Osteoblast (primary cell): ENCODE results near the gene PHF19. TPM values are rescaled to one million over a fixed set of nuclear protein-coding genes. Genes with fewer than 3 reads are reported as not detected.

ENCODE experiments used
- DNase-seq: peaks from one replicate; pipeline ENCODE4 v3.0.0; 2011; ENCODE audit warnings: low spot score, mixed read lengths; ENCODE audit not compliant: insufficient read length; ENCODE audit errors: missing footprints
- H2AFZ ChIP-seq: 2 replicates; pipeline ENCODE4 v1.6.0; 2011; ENCODE audit warnings: mild to moderate bottlenecking, low read length
- H3K27ac ChIP-seq: 2 replicates; pipeline ENCODE4 v1.5.1; 2011; ENCODE audit warnings: mild to moderate bottlenecking, low read depth, low read length, moderate library complexity
- H3K27me3 ChIP-seq: 2 replicates; pipeline ENCODE4 v1.6.0; 2012; ENCODE audit warnings: mild to moderate bottlenecking, control low read depth, inconsistent platforms, low read length, moderate library complexity; ENCODE audit not compliant: insufficient read depth
- H3K36me3 ChIP-seq: 2 replicates; pipeline ENCODE4 v1.5.1; 2011; ENCODE audit warnings: mild to moderate bottlenecking, low read length, control low read depth, moderate library complexity; ENCODE audit not compliant: insufficient read depth
- H3K4me1 ChIP-seq: 2 replicates; pipeline ENCODE4 v1.5.1; 2011; ENCODE audit warnings: mild to moderate bottlenecking, low read length, control low read depth, moderate library complexity; ENCODE audit not compliant: insufficient read depth
- H3K4me2 ChIP-seq: 2 replicates; pipeline ENCODE4 v1.6.0; 2011; ENCODE audit warnings: mild to moderate bottlenecking, low read length; ENCODE audit not compliant: insufficient read depth
- H3K4me3 ChIP-seq: fragments of 200-600 bp; sonication (generic); 3 replicates; pipeline ENCODE4 v1.5.1; 2012; ENCODE audit warnings: mild to moderate bottlenecking, low read length, inconsistent platforms; ENCODE audit not compliant: insufficient read depth
- H3K79me2 ChIP-seq: 2 replicates; pipeline ENCODE4 v1.6.0; 2012; ENCODE audit warnings: mild to moderate bottlenecking, low read length, control low read depth, inconsistent platforms; ENCODE audit not compliant: insufficient read depth
- H3K9me3 ChIP-seq: 2 replicates; pipeline ENCODE4 v1.5.1; 2011; ENCODE audit warnings: low read depth, low read length, control low read depth
- H4K20me1 ChIP-seq: 2 replicates; pipeline ENCODE4 v1.6.0; 2012; ENCODE audit warnings: mild to moderate bottlenecking, low read length, control low read depth; ENCODE audit not compliant: insufficient read depth
- CTCF ChIP-seq: IDR thresholded peaks from 2 replicates; pipeline ENCODE4 v1.5.1; 2011; ENCODE audit warnings: mild to moderate bottlenecking, low read depth, low read length, moderate library complexity; ENCODE audit errors: extremely low read depth
- total RNA-seq: library from RNA; depleted of rRNA; stranded (reverse); fragments of >200 nt; gene quantifications from 2 replicates; pipeline ENCODE4 v1.2.3, GENCODE V29; 2012

Gene PHF19
- total RNA-seq, 1 donor = 16.6 TPM

DNA sequence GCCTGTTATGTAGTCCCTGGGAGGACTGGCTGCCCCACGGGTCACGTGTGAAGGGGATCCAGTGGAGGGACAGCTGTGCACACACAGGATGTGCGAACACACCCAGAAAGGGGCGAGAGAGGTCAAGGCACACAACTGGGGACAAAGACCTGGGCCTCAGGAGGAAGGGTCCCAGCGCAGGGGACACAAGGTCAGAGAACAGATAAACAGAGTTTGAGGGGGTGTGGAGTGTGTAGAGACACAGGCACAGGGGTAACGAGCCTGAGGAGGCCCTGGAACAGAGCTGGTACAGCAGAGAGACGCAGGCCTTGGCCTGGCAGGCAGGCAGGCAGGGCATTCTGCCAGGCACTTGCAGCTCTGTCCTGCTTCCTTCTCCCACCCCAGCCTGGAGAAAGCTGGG, 19.5 kb downstream of the PHF19 start:
- H2AFZ ChIP-seq = no peak overlapping the region
- H3K36me3 ChIP-seq = peaks cover 35% of the 10 kb centered on the region
- H3K4me3 ChIP-seq = no peak overlapping the region
- DNase-seq = no peak
- H4K20me1 ChIP-seq = no peaks in the 10 kb centered on the region
- TF ChIP-seq CTCF = no peak
- no peaks in the 10 kb centered on the region for H3K27me3 ChIP-seq
- no peak overlapping the region for H3K4me2 ChIP-seq
- no peaks in the 10 kb centered on the region for H3K9me3 ChIP-seq
- no peak overlapping the region for H3K27ac ChIP-seq
- no peaks in the 10 kb centered on the region for H3K79me2 ChIP-seq
- H3K4me1 ChIP-seq = no peaks in the 10 kb centered on the region

GRCh38 chr9:120856700-120857099, 20.3 kb downstream of the PHF19 start:
- Histone ChIP-seq H3K9me3 (no peaks in the 10 kb centered on the region), H3K27me3 (no peaks in the 10 kb centered on the region), H3K4me1 (no peaks in the 10 kb centered on the region), H3K4me2 (no peak overlapping the region), H4K20me1 (no peaks in the 10 kb centered on the region), H3K79me2 (no peaks in the 10 kb centered on the region), H3K27ac (no peak overlapping the region), H2AFZ (no peak overlapping the region), H3K4me3 (no peak overlapping the region), H3K36me3 (peaks cover 29% of the 10 kb centered on the region)
- DNase-seq = no peak
- no peak for TF ChIP-seq CTCF

DNA sequence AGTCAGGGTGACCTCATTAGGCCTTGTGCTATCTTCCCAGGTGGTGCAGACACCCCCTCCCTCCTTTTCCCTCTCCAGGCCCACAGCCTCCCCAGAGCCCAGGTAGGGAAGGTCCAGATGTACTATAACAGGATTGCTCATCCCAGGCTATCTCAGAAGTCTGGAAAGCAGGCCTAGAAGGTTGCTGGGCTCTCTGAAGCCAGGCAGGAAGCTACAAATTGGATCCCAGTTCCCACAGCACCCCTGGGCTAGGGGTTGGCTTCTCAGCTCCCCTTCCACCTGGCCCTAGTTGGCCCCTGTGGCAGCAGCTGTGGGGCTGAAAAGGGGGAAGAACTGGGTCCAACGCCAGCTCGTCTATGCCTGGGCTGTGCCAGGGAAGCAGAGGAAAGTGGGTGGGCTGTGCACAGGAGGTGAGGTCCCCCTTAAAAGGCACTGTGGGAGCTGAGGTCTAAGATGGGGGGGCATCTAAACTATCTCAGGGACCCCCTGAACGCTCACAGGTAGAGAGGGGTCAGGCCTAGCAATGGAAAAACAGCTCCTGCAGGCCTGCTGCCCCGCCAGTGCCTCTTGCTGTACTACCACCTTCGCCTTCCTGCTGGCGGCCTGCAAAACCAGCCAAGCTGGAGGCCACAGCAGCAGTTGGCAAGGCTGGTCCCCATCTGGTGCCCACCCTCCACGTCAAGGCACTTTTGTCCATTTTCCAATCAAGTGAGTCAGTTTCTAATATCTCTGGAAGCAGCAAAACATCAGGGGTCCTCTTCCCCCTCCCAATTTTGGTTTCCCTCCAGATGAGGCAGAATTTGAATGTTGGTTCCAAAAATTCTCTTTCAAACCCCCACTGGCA, 20.9 kb downstream of the PHF19 start:
- TF ChIP-seq CTCF = no peak
- no peaks in the 10 kb centered on the region for H3K4me1 ChIP-seq
- H3K79me2 ChIP-seq = no peaks in the 10 kb centered on the region
- no peaks in the 10 kb centered on the region for H3K9me3 ChIP-seq
- no peak overlapping the region for H2AFZ ChIP-seq
- DNase-seq = no peak
- H4K20me1 ChIP-seq = no peaks in the 10 kb centered on the region
- H3K27ac ChIP-seq = no peak overlapping the region
- H3K27me3 ChIP-seq = no peaks in the 10 kb centered on the region
- H3K36me3 ChIP-seq = peaks cover 23% of the 10 kb centered on the region
- no peak overlapping the region for H3K4me2 ChIP-seq
- no peak overlapping the region for H3K4me3 ChIP-seq

DNA sequence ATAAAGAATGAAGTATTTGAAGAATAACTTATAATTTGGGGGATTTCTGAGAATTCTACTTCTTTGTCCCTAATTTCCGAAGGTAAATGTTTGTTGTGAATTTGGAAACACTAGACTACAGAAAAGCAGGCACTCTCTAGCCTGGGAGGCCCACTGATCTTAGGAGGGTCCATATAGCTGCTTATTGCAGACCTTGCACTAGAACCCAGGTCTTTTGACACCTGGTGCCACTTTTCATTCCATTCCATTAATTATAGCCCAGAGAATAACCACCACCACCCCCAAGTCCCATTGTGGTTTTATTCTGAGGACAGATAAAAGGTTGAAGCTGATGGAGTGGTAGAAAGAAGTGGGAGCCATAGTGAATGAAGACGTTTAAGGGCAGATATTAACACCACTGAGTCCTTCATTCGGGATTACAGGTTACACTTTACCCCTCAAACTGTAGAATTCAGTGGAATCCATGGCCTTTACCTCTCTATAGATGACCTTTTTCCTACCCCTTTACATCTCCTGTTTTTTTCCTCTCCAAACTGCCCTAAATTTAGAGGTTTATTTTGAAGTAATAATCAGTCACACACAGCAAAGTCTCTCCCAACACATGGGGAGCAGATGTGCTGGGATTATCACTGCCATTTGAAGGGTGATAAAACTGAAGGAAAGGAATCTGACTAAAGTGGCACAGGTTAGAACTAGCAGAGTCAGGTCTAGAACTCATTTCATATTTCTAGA, 22.2 kb downstream of the PHF19 start:
- TF ChIP-seq CTCF = no peak
- no peak for DNase-seq
- Histone ChIP-seq H4K20me1 (no peaks in the 10 kb centered on the region), H3K79me2 (no peaks in the 10 kb centered on the region), H3K27me3 (no peaks in the 10 kb centered on the region), H3K4me3 (no peak overlapping the region), H3K36me3 (peaks cover 10% of the 10 kb centered on the region), H2AFZ (no peak overlapping the region), H3K27ac (no peak overlapping the region), H3K9me3 (no peaks in the 10 kb centered on the region), H3K4me2 (no peak overlapping the region), H3K4me1 (no peaks in the 10 kb centered on the region)
